Epithelial cell of proximal tubule (primary cell): ENCODE results near the gene CACNB2. TPM values are rescaled to one million over a fixed set of nuclear protein-coding genes. Genes with fewer than 3 reads are reported as not detected.

Source experiments
- DNase-seq: peaks from one replicate; pipeline ENCODE4 v3.0.0-alpha.2; 2011; ENCODE audit warnings: low read depth
- H3K4me3 ChIP-seq: 2 replicates; pipeline ENCODE4 v1.5.1; 2011; ENCODE audit warnings: low read depth, mild to moderate bottlenecking, low read length
- CTCF ChIP-seq: conservative IDR thresholded peaks from 2 replicates; pipeline ENCODE4 v1.5.1; 2012; ENCODE audit warnings: low read depth, mild to moderate bottlenecking, low read length
- total RNA-seq: library from RNA; depleted of rRNA; stranded (reverse); fragments of >200 nt; gene quantifications from 2 replicates; pipeline ENCODE4 v1.2.3, GENCODE V29; 2015

Gene CACNB2
- total RNA-seq, 1 donor from 2014 or later, result not detected

GRCh38 chr10:18328941-18329340, 188.7 kb downstream of the CACNB2 start:
- no peak for TF ChIP-seq CTCF
- DNase-seq, result no peak

GRCh38 chr10:18332048-18332447, 191.8 kb downstream of the CACNB2 start:
- H3K4me3 ChIP-seq, result no peak overlapping the region
- no peak for TF ChIP-seq CTCF
- no peak for DNase-seq

More at GRCh38 chr10:18328941-18329340, 188.7 kb downstream of the CACNB2 start:
- H3K4me3 ChIP-seq, result no peak overlapping the region

GRCh38 chr10:18332484-18332883, 192.3 kb downstream of the CACNB2 start:
- H3K4me3 ChIP-seq, result no peak overlapping the region
- no peak for TF ChIP-seq CTCF
- DNase-seq, result no peak

GRCh38 chr10:18333621-18334020, 193.4 kb downstream of the CACNB2 start:
- TF ChIP-seq CTCF, result no peak
- no peak for DNase-seq
- H3K4me3 ChIP-seq, result peak overlapping the region; percentile 20

GRCh38 chr10:18334116-18334867, 194.1 kb downstream of the CACNB2 start:
- TF ChIP-seq CTCF, result no peak
- peak overlapping the region; percentile 20 for H3K4me3 ChIP-seq
- no peak for DNase-seq

GRCh38 chr10:18340496-18341051, 200.3 kb downstream of the CACNB2 start:
- DNase-seq, result no peak
- peak overlapping the region; percentile 55 for H3K4me3 ChIP-seq
- no peak for TF ChIP-seq CTCF

GRCh38 chr10:18341055-18341454, 200.8 kb downstream of the CACNB2 start:
- TF ChIP-seq CTCF, result no peak
- DNase-seq, result no peak
- H3K4me3 ChIP-seq, result peak overlapping the region; percentile 55
